CD4-positive, alpha-beta T cell treated with Interleukin-6 for 4 hours (primary cell): ENCODE results near the gene PLEKHA7.
"Not testable (repeated sequence)": the region's sequence is repeated elsewhere in the genome, so short reads cannot be mapped to it uniquely, and the experiment has no call there.

Source experiments
- DNase-seq: peaks from one replicate; pipeline ENCODE4 v3.0.0-alpha.2; 2020; ENCODE audit warnings: mixed read lengths

PLEKHA7 gene

DNA sequence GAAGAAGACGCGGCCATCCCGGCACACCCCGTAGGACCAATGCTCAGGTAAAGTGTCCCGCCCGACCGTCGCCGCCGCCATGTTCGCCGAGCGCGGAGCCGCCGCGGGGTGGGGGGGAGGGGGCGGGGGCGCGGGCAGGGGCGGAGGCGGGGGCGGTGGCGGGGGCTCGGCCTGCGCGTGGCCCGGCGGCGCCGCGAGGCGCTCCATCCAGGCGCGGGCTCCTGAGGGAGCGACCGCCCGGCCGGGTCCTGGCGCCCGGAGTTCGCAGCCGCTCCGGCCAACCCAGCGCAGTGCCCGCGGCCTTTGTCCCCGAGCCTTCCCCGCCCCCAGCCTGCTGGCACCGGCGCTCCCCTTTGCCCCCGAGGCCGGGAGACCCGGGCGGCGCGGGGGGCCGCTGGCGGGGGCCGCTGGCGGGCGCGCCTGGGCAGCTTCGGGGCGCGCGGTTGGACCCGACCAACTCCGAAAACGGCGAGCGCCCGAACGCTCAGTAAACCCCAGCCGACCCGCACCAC is at the start of gene PLEKHA7:
Gene PLEKHA7, minus strand, starts transcription at position 94 of the 512 bp plus-strand sequence. Its CDS starts 13 bp downstream, at position 81.
- DNase-seq: peak; percentile 34

- peak; percentile 39 for DNase-seq
Measured at GRCh38 chr11:17063171-17064002, 49.2 kb upstream of the PLEKHA7 start.

- DNase-seq: not testable (repeated sequence)
Measured at GRCh38 chr11:17051146-17051545, 36.9 kb upstream of the PLEKHA7 start.

- DNase-seq: not testable (repeated sequence)
Measured at GRCh38 chr11:17048491-17048890, 34.3 kb upstream of the PLEKHA7 start.

DNA sequence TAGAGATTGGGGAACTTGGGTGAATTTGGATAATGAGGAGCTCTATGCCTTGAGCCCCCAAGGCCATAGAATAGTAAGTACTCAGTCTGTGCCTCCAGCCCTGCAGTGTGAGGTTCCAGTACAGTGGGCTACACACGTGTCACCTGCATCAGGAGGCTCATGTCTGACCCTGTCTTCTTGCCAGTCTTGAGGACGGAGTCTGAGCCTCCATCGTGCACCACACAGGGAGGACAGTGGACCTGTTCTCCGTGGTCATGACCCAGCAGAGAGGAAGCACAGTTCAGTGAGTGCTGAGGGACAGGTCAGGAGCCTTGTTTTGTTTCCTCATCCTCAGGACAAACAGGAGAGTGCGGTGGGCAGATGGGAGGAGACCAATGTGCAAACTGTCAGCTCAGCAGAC is 32.5 kb upstream of the PLEKHA7 start:
- no peak for DNase-seq

GRCh38 chr11:17036666-17037658 is 22.7 kb upstream of the PLEKHA7 start:
- DNase-seq: no peak

GRCh38 chr11:17034027-17034426 is 19.8 kb upstream of the PLEKHA7 start:
- DNase-seq: not testable (repeated sequence)

GRCh38 chr11:17026487-17027082 is 12.4 kb upstream of the PLEKHA7 start:
- no peak for DNase-seq

- DNase-seq: no peak
Measured at GRCh38 chr11:17024924-17025323, 10.7 kb upstream of the PLEKHA7 start.

DNA sequence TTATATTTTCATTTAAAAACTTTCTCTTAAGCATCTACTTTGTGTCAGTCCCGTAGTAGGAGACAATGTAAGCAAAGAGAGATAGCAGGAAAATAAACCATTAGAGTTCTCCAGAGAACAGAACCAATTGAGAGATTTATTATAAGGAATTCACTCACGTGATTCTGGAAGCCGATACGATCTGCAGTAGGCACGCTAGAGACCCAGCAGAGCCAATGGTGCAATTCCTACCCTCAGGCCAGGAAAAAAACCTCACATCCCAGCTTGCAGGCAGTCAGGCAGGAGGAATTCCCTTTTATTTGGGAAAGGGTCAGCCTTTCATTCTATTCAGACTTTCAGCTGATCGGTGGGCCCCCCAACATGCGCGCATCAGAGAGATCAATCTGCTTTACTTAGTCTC is 7.3 kb upstream of the PLEKHA7 start:
- no peak for DNase-seq

DNA sequence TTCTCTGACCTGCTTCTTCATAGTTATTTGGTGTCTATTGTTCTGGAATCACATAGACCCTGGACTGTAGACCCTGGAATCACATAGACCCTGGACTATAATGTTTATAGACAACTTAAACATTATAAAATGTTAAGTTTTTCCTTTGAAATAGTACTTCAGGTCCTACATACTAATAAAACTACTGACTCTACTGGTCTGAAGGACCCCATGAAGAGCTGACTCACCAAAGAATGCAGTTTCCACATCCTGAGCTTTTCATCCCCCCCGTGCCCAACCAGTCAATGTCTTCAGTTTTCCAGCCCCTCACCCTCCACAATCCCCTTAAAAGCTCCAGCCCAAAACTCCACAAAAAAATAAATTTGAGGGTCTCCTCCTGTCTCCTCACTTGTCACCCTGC is 6.6 kb upstream of the PLEKHA7 start:
- DNase-seq: no peak

DNA sequence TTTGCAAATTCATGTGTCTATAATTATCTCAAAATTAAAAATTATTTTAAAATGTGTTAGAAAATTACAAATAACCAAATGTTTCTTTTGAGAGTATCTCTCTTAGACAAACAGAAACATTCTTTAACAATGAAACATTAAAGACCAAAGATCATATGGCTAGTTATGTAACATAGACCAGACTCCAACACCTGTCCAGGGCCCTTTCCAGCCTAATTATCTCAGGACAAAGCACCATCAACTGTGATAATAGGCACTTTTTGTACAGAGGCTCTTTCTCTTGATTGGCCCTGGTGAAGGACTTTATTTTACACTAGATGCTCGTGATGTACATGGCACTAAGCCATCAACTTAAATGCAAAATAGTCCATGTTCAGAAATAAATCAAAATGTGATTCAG is 5.0 kb upstream of the PLEKHA7 start:
- no peak for DNase-seq

GRCh38 chr11:17015627-17016126 is 1.5 kb upstream of the PLEKHA7 start:
- no peak for DNase-seq

DNA sequence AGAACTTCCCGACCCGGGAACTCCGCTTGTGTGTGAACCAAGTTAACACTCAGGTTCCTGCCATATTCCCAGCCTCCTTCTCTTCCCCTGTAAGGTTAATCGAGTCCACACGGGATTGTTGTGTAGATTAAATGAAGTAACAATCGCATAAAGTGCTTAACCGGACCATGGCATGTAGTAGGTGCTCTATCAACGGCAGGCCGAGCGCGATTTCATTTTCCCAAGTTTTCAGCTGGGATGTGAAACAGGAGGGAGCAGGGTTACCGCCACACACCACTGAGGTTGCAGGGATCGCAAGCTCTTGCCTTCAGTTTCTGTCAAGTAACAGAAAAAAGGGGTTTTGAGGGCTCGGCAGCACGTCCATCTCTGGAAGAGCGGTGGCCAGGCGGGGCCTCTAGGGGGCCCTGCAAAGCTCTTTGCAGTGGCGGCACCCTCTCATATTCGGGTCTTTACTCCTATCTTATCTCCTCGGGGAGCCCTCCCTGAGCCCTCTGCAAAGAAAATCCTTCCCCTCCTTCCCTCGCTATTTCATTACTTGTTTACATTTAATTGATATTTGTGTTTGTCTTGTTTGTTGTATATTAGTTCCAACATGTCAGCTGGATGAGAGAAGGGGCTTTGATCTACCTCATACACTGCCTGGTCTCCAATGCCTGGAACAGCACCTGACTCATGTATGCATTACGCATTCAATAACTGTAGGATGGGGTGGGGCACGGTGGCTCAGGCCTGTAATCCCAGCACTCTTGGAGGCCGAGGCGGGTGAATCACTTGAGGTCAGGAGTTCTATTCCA is 816 bp upstream of the PLEKHA7 start:
- DNase-seq: peak; percentile 42

- peak; percentile 53 for DNase-seq
Measured at GRCh38 chr11:17013548-17014320, 480 bp downstream of the PLEKHA7 start.

GRCh38 chr11:17012712-17013547 is 1.3 kb downstream of the PLEKHA7 start:
- no peak for DNase-seq

DNA sequence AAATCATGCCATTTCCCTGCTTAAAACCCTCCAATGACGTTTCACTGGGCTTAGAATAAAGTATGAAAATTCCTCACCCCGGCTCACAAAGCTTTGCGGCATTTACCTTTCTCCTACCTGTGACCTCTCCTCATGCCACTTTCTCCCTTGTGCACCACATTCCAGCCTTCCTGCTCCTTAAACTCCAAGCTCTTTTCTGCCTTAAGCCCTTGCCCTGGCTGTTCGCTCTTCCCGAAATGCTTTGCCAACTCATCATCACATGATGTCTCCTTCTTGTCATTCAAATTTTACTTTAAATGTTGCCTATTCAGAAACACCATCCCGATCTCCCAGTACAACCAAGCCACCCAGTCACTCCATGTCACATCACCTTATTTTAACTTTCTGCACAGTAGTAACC is 2.0 kb downstream of the PLEKHA7 start:
- DNase-seq: no peak

- DNase-seq: no peak
Measured at GRCh38 chr11:17010851-17011420, 3.3 kb downstream of the PLEKHA7 start.

GRCh38 chr11:17008099-17008498 is 6.1 kb downstream of the PLEKHA7 start:
- no peak for DNase-seq

GRCh38 chr11:17005646-17006045 is 8.6 kb downstream of the PLEKHA7 start:
- no peak for DNase-seq
